GM12878 (cell line): ENCODE data around the gene GTF2IRD1. TPM values are rescaled to one million over a fixed set of nuclear protein-coding genes. Genes with fewer than 3 reads are reported as not detected.
A peak's percentile ranks its signal among the peaks of the same experiment; 100 is the strongest.

Experiments
- ATAC-seq: fragments of 200-7000 bp; cut with Tn5 transposase; 3 replicates; pipeline ENCODE4 v1.9.1; 2020; ENCODE audit warnings: mild to moderate bottlenecking, moderate library complexity
- BruUV-seq: library from RNA; stranded (reverse); fragments of 400-500 nt; replicated peaks from 2 replicates; lab custom pipeline; 2021; lab: Mats Ljungman, UMichigan
- CTCF ChIA-PET: fragments of 300-600 bp; sonication (Branson Sonifier 250); formaldehyde crosslinking; extraction: SDS; loops from one replicate; lab custom pipeline; 2021; ENCODE audit warnings: inconsistent platforms; lab: Yijun Ruan, JAX
- POLR2A ChIA-PET: fragments of 350-600 bp; formaldehyde crosslinking; extraction: SDS; loops from one replicate; lab custom pipeline; 2021; ENCODE audit warnings: inconsistent platforms; lab: Charles Lee
- RAD21 ChIA-PET: fragments of 300-600 bp; sonication (Branson Sonifier 250); formaldehyde crosslinking; loops from one replicate; lab custom pipeline; 2023; ENCODE audit warnings: antibody characterized with exemption; ENCODE audit not compliant: unreplicated experiment; lab: Charles Lee
- SMC1A ChIA-PET: fragments of 300-600 bp; sonication (Branson Sonifier 250); formaldehyde crosslinking; loops from one replicate; lab custom pipeline; 2023; ENCODE audit not compliant: unreplicated experiment, uncharacterized antibody; lab: Charles Lee
- DNase-seq: peaks from one replicate; pipeline ENCODE4 v3.0.0-alpha.2; 2011; ENCODE audit warnings: low read depth, low spot score
- FAIRE-seq: peaks from 3 replicates; lab custom pipeline; 2011; peaks lifted over from hg19 to GRCh38; lab: Jason Lieb, UNC
- H2AFZ ChIP-seq: 2 replicates; pipeline ENCODE4 v1.6.0; 2011; ENCODE audit warnings: low read depth, low read length, control low read depth; ENCODE audit not compliant: control insufficient read depth
- H3K27ac ChIP-seq: 2 replicates; pipeline ENCODE4 v1.5.1; 2011; ENCODE audit warnings: control low read depth; ENCODE audit not compliant: control insufficient read depth, insufficient read depth
- H3K27me3 ChIP-seq, 2 experiments: replicated peaks in 1 of 2; 2 replicates each; pipeline versions ENCODE4 v1.6.0 to v1.6.1; 2011; ENCODE audit warnings: low read length in 1 of 2; ENCODE audit not compliant: control insufficient read depth in 2 of 2, insufficient read depth in 2 of 2
- H3K36me3 ChIP-seq, 2 experiments: 2 replicates each; pipeline ENCODE4 v1.5.1; 2011; ENCODE audit warnings: low read length in 1 of 2; ENCODE audit not compliant: control insufficient read depth in 2 of 2, insufficient read depth in 2 of 2
- H3K4me1 ChIP-seq: 2 replicates; pipeline ENCODE4 v1.6.1; 2011; ENCODE audit warnings: mild to moderate bottlenecking, low read length, moderate library complexity, mixed read lengths; ENCODE audit not compliant: control insufficient read depth, insufficient read depth
- H3K4me2 ChIP-seq: 2 replicates; pipeline ENCODE4 v1.6.0; 2011; ENCODE audit warnings: control low read depth; ENCODE audit not compliant: control insufficient read depth, insufficient read depth
- H3K4me3 ChIP-seq: fragments of 200-600 bp; sonication (generic); 2 replicates; pipeline ENCODE4 v1.5.1; 2016
- H3K79me2 ChIP-seq: 2 replicates; pipeline ENCODE4 v1.6.0; 2011; ENCODE audit warnings: low read length; ENCODE audit not compliant: control insufficient read depth, insufficient read depth
- H3K9ac ChIP-seq: 2 replicates; pipeline ENCODE4 v1.8.0; 2011; ENCODE audit warnings: low read length, control low read depth, mixed read lengths; ENCODE audit not compliant: control insufficient read depth, insufficient read depth
- H3K9me3 ChIP-seq: replicated peaks from 3 replicates; pipeline ENCODE4 v1.5.1; 2011; ENCODE audit warnings: mild to moderate bottlenecking, low read length; ENCODE audit not compliant: control insufficient read depth, insufficient read depth
- H4K20me1 ChIP-seq: 2 replicates; pipeline ENCODE4 v1.6.0; 2011; ENCODE audit not compliant: control insufficient read depth, insufficient read depth
- BCL11A ChIP-seq: IDR thresholded peaks from 2 replicates; pipeline ENCODE4 v1.6.1; 2011; ENCODE audit warnings: low read depth, low read length
- BHLHE40 ChIP-seq, 2 experiments: fragments of 450-650 bp in 1 of 2; IDR thresholded peaks; 2 replicates each; pipeline ENCODE4 v1.6.1; 2011 to 2017; ENCODE audit warnings: low read depth in 2 of 2, borderline replicate concordance in 1 of 2, improper control_type of control experiment in 1 of 2, low read length in 1 of 2, mild to moderate bottlenecking in 1 of 2
- EZH2 ChIP-seq: IDR thresholded peaks from 2 replicates; pipeline ENCODE4 v1.6.1; 2012; ENCODE audit warnings: low read depth, mild to moderate bottlenecking, control low read depth, inconsistent platforms, low read length, borderline replicate concordance; ENCODE audit not compliant: control insufficient read depth
- HDGF ChIP-seq: fragments of 450-650 bp; IDR thresholded peaks from 2 replicates; pipeline ENCODE4 v1.6.1; 2016; ENCODE audit warnings: antibody characterized with exemption
- MTA2 ChIP-seq: fragments of 450-650 bp; IDR thresholded peaks from 2 replicates; pipeline ENCODE4 v1.6.1; 2016; ENCODE audit warnings: low read depth, mild to moderate bottlenecking, moderate library complexity
- NBN ChIP-seq: fragments of 450-650 bp; IDR thresholded peaks from 2 replicates; pipeline ENCODE4 v1.6.1; 2016
- NFYA ChIP-seq: IDR thresholded peaks from 2 replicates; pipeline ENCODE4 v1.6.1; 2011; ENCODE audit warnings: low read depth, mild to moderate bottlenecking, low read length, improper control_type of control experiment, borderline replicate concordance
- RB1 ChIP-seq: fragments of 450-650 bp; formaldehyde crosslinking; IDR thresholded peaks from 2 replicates; pipeline ENCODE4 v1.6.1; 2017; ENCODE audit warnings: mild to moderate bottlenecking, borderline replicate concordance
- REST ChIP-seq: IDR thresholded peaks from 2 replicates; pipeline ENCODE4 v1.6.1; 2012; ENCODE audit warnings: mild to moderate bottlenecking, low read depth, low read length
- RUNX3 ChIP-seq: IDR thresholded peaks from 2 replicates; pipeline ENCODE4 v1.6.1; 2012; ENCODE audit warnings: low read length, inconsistent platforms
- SMAD5 ChIP-seq: IDR thresholded peaks from 2 replicates; pipeline ENCODE4 v1.6.1; 2016; ENCODE audit warnings: antibody characterized with exemption, low read depth
- SPI1 ChIP-seq: IDR thresholded peaks from 2 replicates; pipeline ENCODE4 v1.6.1; 2011; ENCODE audit warnings: low read depth, mild to moderate bottlenecking, low read length, moderate library complexity, borderline replicate concordance; ENCODE audit not compliant: insufficient read depth
- SUZ12 ChIP-seq: fragments of 200-600 bp; sonication (generic); IDR thresholded peaks from one replicate; pipeline ENCODE4 v1.6.1; 2018; ENCODE audit warnings: antibody characterized with exemption, mild to moderate bottlenecking; ENCODE audit not compliant: unreplicated experiment
- YBX1 ChIP-seq: fragments of 450-650 bp; IDR thresholded peaks from 2 replicates; pipeline ENCODE4 v1.6.1; 2016; ENCODE audit warnings: antibody characterized with exemption
- ZBED1 ChIP-seq: IDR thresholded peaks from 2 replicates; pipeline ENCODE4 v1.6.1; 2016; ENCODE audit warnings: borderline replicate concordance
- ZNF687 ChIP-seq: fragments of 450-650 bp; IDR thresholded peaks from 2 replicates; pipeline ENCODE4 v1.6.1; 2017; ENCODE audit warnings: mild to moderate bottlenecking, moderate library complexity
- WGBS: methylation state at CpG from one replicate; pipeline ENCODE4 v1.1.6; 2016; ENCODE audit warnings: low lambda C conversion rate; ENCODE audit not compliant: insufficient replicate concordance, insufficient coverage; ENCODE audit errors: missing lambda C conversion rate; 5-methylcytosine and 5-hydroxymethylcytosine counted together
- in situ Hi-C: fragments of 300-500 bp; cut with MboI; formaldehyde crosslinking; loops from 9 replicates; pipeline ENCODE4 v1.14.3; 2018; ENCODE audit warnings: mixed read lengths
- intact Hi-C: fragments of 100-400 bp; cut with micrococcal nuclease; formaldehyde crosslinking; loops from one replicate; pipeline ENCODE4 v1.14.2; 2022; ENCODE audit not compliant: unreplicated experiment
- polyA plus RNA-seq, 11 experiments: library from polyadenylated mRNA; depleted of rRNA in 4 of 11; unstranded in 6 of 11; stranded (reverse) in 5 of 11; fragments of >200 nt; fragmentation: Nextera tagmentation in 4 of 11; fragmentation: Illumina TruSeq in 1 of 11; extraction: Ambion mirVana in 4 of 11; extraction: Trizol in 1 of 11; gene quantifications; 1 replicate in 1 of 11; 2 replicates in 10 of 11; pipeline versions ENCODE4 v1.2.1 to v1.2.3, GENCODE V29; 2011 to 2016; ENCODE audit warnings: inconsistent platforms in 2 of 11, missing spikeins in 2 of 11, low read depth in 1 of 11
- total RNA-seq, 4 experiments: library from RNA; depleted of rRNA in 3 of 4; stranded (reverse); fragments of >200 nt in 3 of 4; fragmentation: Illumina TruSeq in 1 of 4; extraction: Trizol in 1 of 4; gene quantifications; 2 replicates each; pipeline versions ENCODE4 v1.2.1 to v1.2.3, GENCODE V29; 2013 to 2021

Gene GTF2IRD1
- total and polyA plus RNA-seq, 10 of the 15 experiments (the other 5 are each of a cell fraction or from before 2014, with no cell fraction given) = 0.48 to 3.0 (median 1.3) TPM

- peak; percentile 94 for ATAC-seq
- WGBS = 6% methylated on average over 21 of the region's 51 CpGs
- H3K4me3 ChIP-seq = peak overlapping the region; percentile 68
- ChIA-PET SMC1A (interaction anchor here (0.7 to 1.6 kb wide), 6 partner anchors 9 to 37 kb away, joined by 3 to 6 read pairs (median 4); no protein-coding TSS in a partner anchor), POLR2A (interaction anchor here (1.2 kb wide), 1 partner anchor 20 kb away, joined by 3 read pairs; no protein-coding TSS in a partner anchor), CTCF (interaction anchor here (0.7 to 1.1 kb wide), 3 partner anchors 10 to 139 kb away, joined by 3 to 4 read pairs (median 3); no protein-coding TSS in a partner anchor), RAD21 (interaction anchor here (1.3 to 1.4 kb wide), 2 partner anchors 19 to 49 kb away, joined by 3 to 5 read pairs; no protein-coding TSS in a partner anchor)
- peaks cover 5% of the 10 kb centered on the region for H3K4me1 ChIP-seq
- FAIRE-seq = no peak
- intact Hi-C loops (no loop called here), in situ Hi-C loops (no loop called here)
- no TSS peak for BruUV-seq
- H4K20me1 ChIP-seq = no peaks in the 10 kb centered on the region
- peak overlapping the region; percentile 55; the same call in 1 of the 2 replicates for H3K9ac ChIP-seq
- H3K4me2 ChIP-seq = peak overlapping the region; percentile 68
- H2AFZ ChIP-seq = peak overlapping the region; percentile 83
- no peak overlapping the region for H3K27ac ChIP-seq
- H3K9me3 ChIP-seq = no peaks in the 10 kb centered on the region
- H3K79me2 ChIP-seq = no peaks in the 10 kb centered on the region
- DNase-seq = no peak
- H3K36me3 ChIP-seq = no peaks in the 10 kb centered on the region
- no peaks in the 10 kb centered on the region for H3K27me3 ChIP-seq
- TF ChIP-seq RUNX3 = peak; percentile 32; the same call in 1 of the 2 replicates
- TF ChIP-seq BHLHE40 (IDR thresholded peaks at IDR 0.05; ENCODE audit: borderline replicate concordance in 1 of 2, low read depth in 2 of 2, low read length in 1 of 2) = peak in 1 of 2 experiments; percentile 74; a peak in 1 of 4 replicates
- peak; percentile 57 for TF ChIP-seq ZNF687
- TF ChIP-seq BCL11A = no peak
- TF ChIP-seq SUZ12 = no peak
- TF ChIP-seq SPI1 = peak; percentile 39; the same call in 1 of the 2 replicates
- no peak for TF ChIP-seq HDGF
- no peak for TF ChIP-seq REST
- TF ChIP-seq NFYA = no peak
- no peak for TF ChIP-seq YBX1
- TF ChIP-seq NBN = no peak
- no peak for TF ChIP-seq ZBED1
- TF ChIP-seq MTA2 = peak; percentile 19; the same call in 1 of the 2 replicates
- no peak for TF ChIP-seq EZH2
- no peak for TF ChIP-seq RB1
- TF ChIP-seq SMAD5 = no peak
Measured at GRCh38 chr7:74606101-74606908, 152.6 kb downstream of the GTF2IRD1 start.
